ENCODE results near the gene TM9SF1. TPM values are rescaled to one million over a fixed set of nuclear protein-coding genes. Genes with fewer than 3 reads are reported as not detected.

The TM9SF1 gene
- total and polyA plus RNA-seq, 8 donors: 28.1 to 72.5 (median 35.2) TPM

DNA sequence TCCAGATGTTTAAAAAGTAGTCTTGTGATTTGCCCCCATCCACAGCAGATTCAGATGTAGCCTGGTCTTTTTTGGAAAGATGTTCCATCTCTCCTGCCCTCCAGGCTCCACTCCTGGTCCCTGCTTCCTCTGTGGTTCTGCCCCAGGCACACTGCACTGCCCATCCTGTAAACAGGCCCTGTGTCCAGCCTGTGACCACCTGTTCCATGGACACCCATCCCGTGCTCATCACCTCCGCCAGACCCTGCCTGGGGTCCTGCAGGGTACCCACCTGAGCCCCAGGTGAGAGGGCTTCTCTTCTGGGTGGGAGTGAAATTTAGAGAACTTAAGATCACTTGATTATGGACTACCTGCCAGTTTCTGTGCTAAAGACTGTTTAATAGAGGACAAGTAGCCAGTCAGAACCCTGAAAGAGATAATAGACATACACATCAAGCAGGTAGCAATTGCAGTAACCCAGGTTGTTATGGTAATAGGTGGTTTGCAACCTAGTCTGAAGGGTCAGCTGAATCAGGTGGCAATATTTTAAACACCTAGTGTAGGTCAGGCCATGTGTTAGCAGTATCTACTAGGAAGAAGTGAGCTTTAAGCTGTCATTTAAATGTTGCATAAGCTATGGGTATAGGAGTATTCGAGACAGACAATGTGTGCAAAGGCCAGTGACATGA lies 45.8 kb downstream of the TM9SF1 start:
- DNase-seq (peak in 1 of 4 donors; percentile 35), ATAC-seq (no peak)
- Histone ChIP-seq H3K4me1 (peaks cover 12 to 39% of the 10 kb centered on the region in 2 donors), H3K9me3 (no peaks in the 10 kb centered on the region), H3K4me3 (no peak overlapping the region), H3K27me3 (no peaks in the 10 kb centered on the region), H3K27ac (no peak overlapping the region), H3K36me3 (peaks cover 0 to 60% of the 10 kb centered on the region in 2 donors)
- intact Hi-C loops (cut with DNase I): no loop called here
- TF ChIP-seq, protein P1, sequence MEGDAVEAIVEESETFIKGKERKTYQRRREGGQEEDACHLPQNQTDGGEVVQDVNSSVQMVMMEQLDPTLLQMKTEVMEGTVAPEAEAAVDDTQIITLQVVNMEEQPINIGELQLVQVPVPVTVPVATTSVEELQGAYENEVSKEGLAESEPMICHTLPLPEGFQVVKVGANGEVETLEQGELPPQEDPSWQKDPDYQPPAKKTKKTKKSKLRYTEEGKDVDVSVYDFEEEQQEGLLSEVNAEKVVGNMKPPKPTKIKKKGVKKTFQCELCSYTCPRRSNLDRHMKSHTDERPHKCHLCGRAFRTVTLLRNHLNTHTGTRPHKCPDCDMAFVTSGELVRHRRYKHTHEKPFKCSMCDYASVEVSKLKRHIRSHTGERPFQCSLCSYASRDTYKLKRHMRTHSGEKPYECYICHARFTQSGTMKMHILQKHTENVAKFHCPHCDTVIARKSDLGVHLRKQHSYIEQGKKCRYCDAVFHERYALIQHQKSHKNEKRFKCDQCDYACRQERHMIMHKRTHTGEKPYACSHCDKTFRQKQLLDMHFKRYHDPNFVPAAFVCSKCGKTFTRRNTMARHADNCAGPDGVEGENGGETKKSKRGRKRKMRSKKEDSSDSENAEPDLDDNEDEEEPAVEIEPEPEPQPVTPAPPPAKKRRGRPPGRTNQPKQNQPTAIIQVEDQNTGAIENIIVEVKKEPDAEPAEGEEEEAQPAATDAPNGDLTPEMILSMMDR (IDR thresholded peaks at IDR 0.05): no peak

DNA sequence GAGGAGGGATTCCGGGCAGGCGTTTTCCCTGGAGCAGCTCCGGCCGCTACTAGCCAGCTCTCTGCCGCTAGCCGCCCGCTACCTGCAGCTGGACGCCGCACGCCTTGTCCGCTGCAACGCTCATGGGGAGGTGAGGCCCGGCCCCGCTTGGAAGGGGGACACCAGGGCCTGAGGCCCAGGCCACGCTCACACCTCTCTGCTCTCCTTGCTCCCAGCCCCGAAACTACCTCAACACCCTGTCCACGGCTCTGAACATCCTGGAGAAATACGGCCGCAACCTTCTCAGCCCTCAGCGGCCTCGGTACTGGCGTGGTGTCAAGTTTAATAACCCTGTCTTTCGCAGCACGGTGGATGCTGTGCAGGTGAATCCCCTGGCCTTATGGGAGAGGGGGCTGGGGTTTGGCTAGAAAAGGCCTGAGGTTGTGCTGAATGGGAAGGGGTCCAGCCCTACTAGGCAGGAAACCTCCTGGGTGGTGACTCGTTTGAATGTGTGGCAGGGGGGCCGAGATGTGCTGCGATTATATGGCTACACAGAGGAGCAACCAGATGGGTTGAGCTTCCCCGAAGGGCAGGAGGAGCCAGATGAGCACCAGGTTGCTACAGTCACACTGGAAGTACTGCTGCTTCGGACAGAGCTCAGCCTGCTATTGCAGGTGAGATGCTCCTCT lies 47.3 kb downstream of the TM9SF1 start:
- no peak for DNase-seq
- intact Hi-C loops (cut with DNase I): no loop called here

DNA sequence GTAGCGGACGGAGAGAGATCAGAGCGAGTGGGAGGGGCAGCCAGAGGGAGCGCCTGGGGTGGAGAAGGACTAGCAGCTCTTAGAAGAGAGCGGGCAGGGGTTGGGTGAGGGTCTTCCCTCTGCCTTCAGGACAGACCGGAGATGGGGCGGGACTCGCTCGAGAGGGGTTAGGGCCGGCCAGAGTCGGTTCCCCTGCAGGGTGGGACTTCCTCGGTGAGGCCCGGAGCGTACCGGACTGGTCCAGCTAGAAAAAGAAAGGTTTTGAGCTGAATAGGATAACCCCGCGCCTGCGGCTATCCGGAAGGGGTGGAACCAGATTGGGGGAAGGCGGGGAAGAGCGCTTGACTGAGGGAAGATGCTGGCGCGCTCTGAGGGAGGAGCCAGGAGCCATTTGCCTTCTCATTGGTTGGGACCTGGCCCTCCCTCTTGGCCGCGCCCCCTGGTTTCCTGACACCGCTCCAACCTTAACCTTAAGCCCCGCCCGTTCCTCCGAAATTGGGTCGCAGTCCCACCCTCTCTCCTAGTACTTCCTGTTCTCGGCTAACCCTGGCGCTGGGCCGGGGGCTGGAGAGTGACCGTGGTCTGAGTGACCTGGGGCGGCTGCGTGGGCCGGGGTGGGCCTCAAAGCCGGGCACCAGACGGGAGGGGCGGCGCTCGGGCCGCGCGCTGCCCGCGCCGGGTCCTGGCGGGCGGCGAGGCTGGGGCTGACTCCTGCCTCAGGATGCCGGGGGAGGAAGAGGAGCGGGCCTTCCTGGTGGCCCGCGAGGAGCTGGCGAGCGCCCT lies 48.1 kb downstream of the TM9SF1 start, which contains the start of gene RNF31:
Gene RNF31 (plus strand): TSS at position 521 of the 783 bp plus-strand sequence. CDS start 201 bp downstream, at position 722.
- Histone ChIP-seq H3K36me3 (peaks cover 0 to 60% of the 10 kb centered on the region in 2 donors), H3K27me3 (no peaks in the 10 kb centered on the region), H3K4me3 (peak within 1 kb of the TSS; percentile 80 to 100), H3K9me3 (no peaks in the 10 kb centered on the region), H3K27ac (peak within 1 kb of the TSS; percentile 92 to 95), H3K4me1 (peaks cover 13 to 48% of the 10 kb centered on the region in 2 donors)
- peak; percentile 95 for ATAC-seq
- intact Hi-C loops (cut with DNase I): no loop called here
- DNase-seq: peak; percentile 97 to 99 (median 98)
- TF ChIP-seq, protein P1 (IDR thresholded peaks at IDR 0.05): no peak

More for the DNA sequence above, 47.3 kb downstream of the TM9SF1 start:
- Histone ChIP-seq H3K4me3 (peak overlapping the region; percentile 80 to 100), H3K27ac (peak overlapping the region; percentile 57 to 95), H3K9me3 (no peaks in the 10 kb centered on the region), H3K27me3 (no peaks in the 10 kb centered on the region), H3K4me1 (peaks cover 12 to 45% of the 10 kb centered on the region in 2 donors), H3K36me3 (peaks cover 0 to 60% of the 10 kb centered on the region in 2 donors)
- TF ChIP-seq, protein P1 (IDR thresholded peaks at IDR 0.05): no peak
- no peak for ATAC-seq

DNA sequence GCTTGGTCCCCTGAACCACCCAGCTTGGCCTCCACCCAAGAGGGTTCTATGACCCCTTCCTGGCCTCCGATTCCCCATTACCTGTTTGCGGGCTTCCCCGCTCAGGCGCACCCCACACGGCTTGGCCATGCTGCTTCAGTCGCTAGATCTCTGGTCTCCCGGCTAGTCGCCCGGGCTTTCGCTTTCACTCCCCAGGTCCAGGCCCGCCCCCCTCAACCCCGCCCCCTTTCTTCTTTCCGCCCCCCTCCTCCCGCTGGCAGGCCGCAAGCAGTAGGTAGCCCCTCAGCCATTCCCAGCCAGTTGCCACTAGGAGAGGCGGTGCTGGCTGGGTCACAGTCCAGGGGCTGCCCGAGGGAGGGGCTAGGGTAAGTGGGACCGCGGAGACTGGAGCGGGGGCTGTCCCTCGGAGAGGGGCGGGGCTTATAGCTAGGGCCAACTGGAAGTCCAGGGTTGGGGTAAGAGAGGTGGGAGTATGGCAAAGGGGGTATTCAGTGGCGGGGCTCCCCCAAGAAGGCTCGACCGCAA lies 48.7 kb downstream of the TM9SF1 start, which contains the start of gene PSME2:
Gene PSME2 (minus strand): TSS at position 158 of the 525 bp plus-strand sequence. CDS start 29 bp downstream, at position 129.
- no peaks in the 10 kb centered on the region for H3K27me3 ChIP-seq
- peaks cover 16 to 52% of the 10 kb centered on the region in 2 donors for H3K4me1 ChIP-seq
- no peaks in the 10 kb centered on the region for H3K9me3 ChIP-seq
- H3K27ac ChIP-seq: peak within 1 kb of the TSS; percentile 92 to 95
- H3K4me3 ChIP-seq: peak within 1 kb of the TSS; percentile 80 to 100
- intact Hi-C loops (cut with DNase I): no loop called here
- TF ChIP-seq, protein P1 (IDR thresholded peaks at IDR 0.05): no peak
- DNase-seq: peak; percentile 92 to 98 (median 97)
- peak; percentile 89 for ATAC-seq
- H3K36me3 ChIP-seq: peaks cover 0 to 54% of the 10 kb centered on the region in 2 donors

Measured in left lung (tissue), 10 donors.